K562 (cell line): ENCODE data around the gene PLXNA3. TPM values are rescaled to one million over a fixed set of nuclear protein-coding genes. Genes with fewer than 3 reads are reported as not detected.
A peak's percentile ranks its signal among the peaks of the same experiment; 100 is the strongest.

Experiments
- ATAC-seq: fragments of 200-7000 bp; cut with Tn5 transposase; 3 replicates; pipeline ENCODE4 v1.9.1; 2020; ENCODE audit warnings: moderate library complexity
- BruUV-seq: library from RNA; stranded (reverse); fragments of 400-500 nt; replicated peaks from 2 replicates; lab custom pipeline; 2021; lab: Mats Ljungman, UMichigan
- CTCF ChIA-PET: fragments of 300-600 bp; formaldehyde crosslinking; extraction: SDS; loops from one replicate; lab custom pipeline; 2021; ENCODE audit warnings: low intra/inter-chr PET ratio; lab: Yijun Ruan, JAX
- POLR2A ChIA-PET: fragments of 300-600, 350-650 bp; sonication (Branson Sonifier 250); formaldehyde crosslinking; extraction: SDS; loops from one replicate; lab custom pipeline; 2021; ENCODE audit warnings: antibody characterized with exemption, inconsistent platforms; lab: Yijun Ruan, JAX
- DNase-seq, 4 experiments: peaks; one replicate each; pipeline versions ENCODE4 v3.0.0 to v3.0.0-alpha.2; 2011 to 2018; ENCODE audit warnings: low spot score in 3 of 4, mixed read lengths in 3 of 4; ENCODE audit errors: extremely low read depth in 1 of 4
- FAIRE-seq: peaks from 2 replicates; lab custom pipeline; 2011; peaks lifted over from hg19 to GRCh38; lab: Jason Lieb, UNC
- H2AFZ ChIP-seq: 2 replicates; pipeline ENCODE4 v1.6.0; 2011; ENCODE audit warnings: low read depth, low read length, control low read depth, inconsistent platforms
- H3K27ac ChIP-seq: fragments of 200-600 bp; 3 replicates; pipeline ENCODE4 v1.8.0; 2011; ENCODE audit warnings: low read depth, mild to moderate bottlenecking, control low read depth, inconsistent platforms, low read length, moderate library complexity, mixed read lengths; ENCODE audit errors: extremely low read depth
- H3K27me3 ChIP-seq, 2 experiments: fragments of 300-600 bp in 1 of 2; 2 replicates in 1 of 2; 3 replicates in 1 of 2; pipeline versions ENCODE4 v1.6.0 to v1.8.0; 2011; ENCODE audit warnings: inconsistent platforms in 2 of 2, low read length in 2 of 2, mild to moderate bottlenecking in 1 of 2, mixed read lengths in 1 of 2, moderate library complexity in 1 of 2; ENCODE audit not compliant: control insufficient read depth in 2 of 2, insufficient read depth in 2 of 2
- H3K36me3 ChIP-seq: fragments of 300-600 bp; 3 replicates; pipeline ENCODE4 v1.8.0; 2011; ENCODE audit warnings: mild to moderate bottlenecking, low read length, inconsistent platforms; ENCODE audit not compliant: control insufficient read depth, insufficient read depth
- H3K4me1 ChIP-seq, 2 experiments: fragments of 200-600 bp in 1 of 2; replicated peaks in 1 of 2; 2 replicates in 1 of 2; 3 replicates in 1 of 2; pipeline versions ENCODE4 v1.5.1 to v1.8.0; 2011; ENCODE audit warnings: inconsistent platforms in 2 of 2, low read length in 2 of 2, mild to moderate bottlenecking in 1 of 2, mixed read lengths in 1 of 2, moderate library complexity in 1 of 2; ENCODE audit not compliant: control insufficient read depth in 2 of 2, insufficient read depth in 2 of 2
- H3K4me2 ChIP-seq: 2 replicates; pipeline ENCODE4 v1.6.1; 2011; ENCODE audit warnings: low read length, control low read depth, inconsistent platforms, mixed read lengths; ENCODE audit not compliant: insufficient read depth
- H3K4me3 ChIP-seq: fragments of 200-600 bp; sonication (generic), shearing (Covaris generic); 2 replicates; pipeline ENCODE4 v1.5.1; 2016; ENCODE audit warnings: control low read depth, inconsistent platforms
- H3K79me2 ChIP-seq: fragments of 200-600 bp; 3 replicates; pipeline ENCODE4 v1.8.0; 2011; ENCODE audit warnings: low read length, inconsistent platforms; ENCODE audit not compliant: control insufficient read depth, insufficient read depth
- H3K9ac ChIP-seq, 2 experiments: 2 replicates each; pipeline versions ENCODE4 v1.6.0 to v1.6.1; 2011; ENCODE audit warnings: low read depth in 2 of 2, low read length in 2 of 2, control low read depth in 1 of 2, inconsistent platforms in 1 of 2, mild to moderate bottlenecking in 1 of 2, mixed read lengths in 1 of 2; ENCODE audit not compliant: insufficient read depth in 1 of 2
- H3K9me1 ChIP-seq: one replicate; pipeline ENCODE4 v1.6.0; 2011; ENCODE audit warnings: inconsistent platforms, mild to moderate bottlenecking, low read length, moderate library complexity; ENCODE audit not compliant: control insufficient read depth, insufficient read depth
- H3K9me3 ChIP-seq: replicated peaks from 2 replicates; pipeline ENCODE4 v1.5.1; 2011; ENCODE audit warnings: low read depth, low read length, inconsistent platforms; ENCODE audit not compliant: control insufficient read depth, insufficient read depth
- H4K20me1 ChIP-seq: replicated peaks from 2 replicates; pipeline ENCODE4 v1.6.1; 2011; ENCODE audit warnings: low read length, inconsistent platforms, mixed read lengths; ENCODE audit not compliant: control insufficient read depth, insufficient read depth
- ARID1B ChIP-seq: fragments of 450-650 bp; IDR thresholded peaks from 2 replicates; pipeline ENCODE4 v1.6.1; 2016; ENCODE audit warnings: antibody characterized with exemption, mild to moderate bottlenecking, inconsistent platforms
- CBFA2T3 ChIP-seq: fragments of 450-650 bp; IDR thresholded peaks from 2 replicates; pipeline ENCODE4 v1.6.1; 2017
- ELF2 ChIP-seq: fragments of 250-450 bp; sonication (Bioruptor Pico); IDR thresholded peaks from 2 replicates; pipeline ENCODE4 v1.5.0; 2021; ENCODE audit warnings: mild to moderate bottlenecking
- ETV1 ChIP-seq: fragments of 450-650 bp; conservative IDR thresholded peaks from 2 replicates; pipeline ENCODE4 v1.6.1; 2016; ENCODE audit warnings: missing genetic modification characterization, control low read depth, low read depth, missing compliant biosample characterization
- GABPB1 ChIP-seq: sonication (generic); formaldehyde crosslinking; IDR thresholded peaks from 2 replicates; pipeline ENCODE4 v1.8.0; 2022; ENCODE audit warnings: mild to moderate bottlenecking, missing genetic modification reagents
- GATA2 ChIP-seq: sonication (generic); formaldehyde crosslinking; IDR thresholded peaks from 2 replicates; pipeline ENCODE4 v1.4.0; 2020; ENCODE audit warnings: mild to moderate bottlenecking, missing genetic modification reagents
- GATAD2A ChIP-seq: fragments of 450-650 bp; IDR thresholded peaks from 2 replicates; pipeline ENCODE4 v1.6.1; 2017
- GTF2A2 ChIP-seq: IDR thresholded peaks from 2 replicates; pipeline ENCODE4 v1.6.1; 2016; ENCODE audit warnings: mild to moderate bottlenecking, missing genetic modification characterization, missing compliant biosample characterization
- IRF9 ChIP-seq: fragments of 450-650 bp; IDR thresholded peaks from 2 replicates; pipeline ENCODE4 v1.6.1; 2016; ENCODE audit warnings: missing biosample characterization, missing genetic modification characterization
- LARP7 ChIP-seq: fragments of 450-650 bp; IDR thresholded peaks from 2 replicates; pipeline ENCODE4 v1.6.1; 2016
- MEF2A ChIP-seq: IDR thresholded peaks from 2 replicates; pipeline ENCODE4 v1.6.1; 2011; ENCODE audit warnings: low read depth, mild to moderate bottlenecking, low read length, moderate library complexity; ENCODE audit not compliant: control insufficient read depth
- POLR3A ChIP-seq: IDR thresholded peaks from 2 replicates; pipeline ENCODE4 v1.6.1; 2011; ENCODE audit warnings: borderline replicate concordance, mild to moderate bottlenecking, moderate library complexity; ENCODE audit not compliant: insufficient read length, insufficient read depth; ENCODE audit errors: extremely low read depth
- RNF2 ChIP-seq: sonication (generic); IDR thresholded peaks from 2 replicates; pipeline ENCODE4 v1.6.1; 2016
- SOX6 ChIP-seq: fragments of 450-650 bp; IDR thresholded peaks from 2 replicates; pipeline ENCODE4 v1.6.1; 2014; ENCODE audit warnings: mild to moderate bottlenecking
- SPI1 ChIP-seq: IDR thresholded peaks from 2 replicates; pipeline ENCODE4 v1.6.1; 2011; ENCODE audit warnings: low read depth, low read length, control low read depth, borderline replicate concordance
- TAL1 ChIP-seq: fragments of 450-650 bp; IDR thresholded peaks from 2 replicates; pipeline ENCODE4 v1.6.1; 2016; ENCODE audit warnings: mild to moderate bottlenecking
- TCF3 ChIP-seq: sonication (generic); formaldehyde crosslinking; IDR thresholded peaks from 2 replicates; pipeline ENCODE4 v1.4.0; 2020; ENCODE audit warnings: mild to moderate bottlenecking, missing genetic modification reagents
- UBTF ChIP-seq, 2 experiments: IDR thresholded peaks; 2 replicates each; pipeline ENCODE4 v1.6.1; 2012; ENCODE audit warnings: improper control_type of control experiment in 2 of 2, low read depth in 2 of 2, low read length in 2 of 2, borderline replicate concordance in 1 of 2
- ZNF143 ChIP-seq: sonication (generic); formaldehyde crosslinking; IDR thresholded peaks from 2 replicates; pipeline ENCODE4 v1.9.0; 2022; ENCODE audit warnings: mild to moderate bottlenecking, missing genetic modification reagents
- ZNF165 ChIP-seq: fragments of 250-450 bp; sonication (Bioruptor Pico); IDR thresholded peaks from 2 replicates; pipeline ENCODE4 v1.4.0; 2020; ENCODE audit warnings: borderline replicate concordance
- ZNF398 ChIP-seq: fragments of 250-450 bp; sonication (Bioruptor Pico); IDR thresholded peaks from 2 replicates; pipeline ENCODE4 v1.8.0; 2021; ENCODE audit warnings: moderate library complexity, mild to moderate bottlenecking, inconsistent platforms
- WGBS: fragments of 100-300 bp; shearing (Covaris generic); methylation state at CpG from one replicate; pipeline ENCODE4 v1.1.6; 2016; ENCODE audit warnings: low coverage, mixed read lengths; ENCODE audit not compliant: insufficient coverage; ENCODE audit errors: missing lambda C conversion rate; 5-methylcytosine and 5-hydroxymethylcytosine counted together
- in situ Hi-C: fragments of 300-500 bp; cut with MboI; formaldehyde crosslinking; loops from 4 replicates; pipeline ENCODE4 v1.15.0; 2018; ENCODE audit warnings: inconsistent platforms, mixed read lengths
- intact Hi-C: fragments of 100-400 bp; cut with micrococcal nuclease; formaldehyde crosslinking; loops from 2 replicates; pipeline ENCODE4 v1.14.2; 2022
- polyA plus RNA-seq, 8 experiments: library from polyadenylated mRNA; depleted of rRNA in 4 of 8; stranded (reverse) in 5 of 8; unstranded in 3 of 8; fragments of >200 nt; fragmentation: Nextera tagmentation in 2 of 8; fragmentation: Illumina TruSeq in 1 of 8; extraction: Ambion mirVana in 2 of 8; extraction: Trizol in 1 of 8; gene quantifications; 2 replicates each; pipeline versions ENCODE4 v1.2.1 to v1.2.3, GENCODE V29; 2011 to 2014; ENCODE audit warnings: inconsistent platforms in 1 of 8, missing spikeins in 1 of 8
- total RNA-seq, 7 experiments: library from RNA; depleted of rRNA in 6 of 7; stranded (reverse); fragments of >200 nt in 6 of 7; fragmentation: Illumina TruSeq in 2 of 7; extraction: Trizol in 2 of 7; gene quantifications; 2 replicates each; pipeline versions ENCODE4 v1.2.1 to v1.2.3, GENCODE V29; 2011 to 2021; ENCODE audit warnings: low replicate concordance in 1 of 7

Gene PLXNA3
- total and polyA plus RNA-seq, 9 of the 15 experiments (the other 6 are each of a cell fraction or from before 2014, with no cell fraction given), result 0.32 to 47.8 (median 7.5) TPM

GRCh38 chrX:154519389-154519788 lies 61.3 kb downstream of the PLXNA3 start:
- Histone ChIP-seq H3K9me3 (no peaks in the 10 kb centered on the region), H3K4me2 (peak overlapping the region; percentile 37; the same call in 1 of the 2 replicates), H4K20me1 (no peaks in the 10 kb centered on the region), H3K79me2 (peaks cover 18% of the 10 kb centered on the region), H3K9ac (peak overlapping the region; percentile 25 to 81; a peak in 2 of 4 replicates), H3K9me1 (no peaks in the 10 kb centered on the region), H3K27me3 (no peaks in the 10 kb centered on the region), H2AFZ (peak overlapping the region; percentile 70), H3K36me3 (no peaks in the 10 kb centered on the region), H3K27ac (peak overlapping the region; percentile 41; the same call in 1 of the 3 replicates), H3K4me3 (no peak overlapping the region), H3K4me1 (peaks cover 13 to 37% of the 10 kb centered on the region in 2 experiments; a peak in 4 of 5 replicates)
- intact Hi-C loops (loop anchor here (5.0 kb wide), 1 partner anchor 37 kb away; no protein-coding TSS in a partner anchor), in situ Hi-C loops (no loop called here)
- DNase-seq, result peak in 1 of 4 experiments; percentile 63
- POLR2A ChIA-PET, result interaction anchor here (1.0 to 1.8 kb wide), 3 partner anchors 12 to 121 kb away, joined by 4 to 5 read pairs (median 5); partner anchors contain the start of gene RPL10
- FAIRE-seq, result peak; percentile 73
- no peak for ATAC-seq
- CTCF ChIA-PET, result interaction anchor here (0.6 kb wide), 1 partner anchor 9 kb away, joined by 5 read pairs; no protein-coding TSS in a partner anchor
- WGBS, result 13% methylated on average over 6 of the region's 8 CpGs
- no TSS peak for BruUV-seq
- TF ChIP-seq ARID1B, result peak; percentile 38; the same call in 1 of the 2 replicates
- TF ChIP-seq MEF2A, result no peak
- TF ChIP-seq ZNF398 (CRISPR knock-in tag), result no peak
- TF ChIP-seq GATA2, result no peak
- peak; percentile 40; the same call in 1 of the 2 replicates for TF ChIP-seq TCF3 (CRISPR knock-in tag)
- TF ChIP-seq ZNF165 (CRISPR knock-in tag), result no peak
- TF ChIP-seq ZNF143 (CRISPR knock-in tag), result no peak
- TF ChIP-seq GTF2A2 (tag), result no peak
- no peak for TF ChIP-seq SPI1
- no peak for TF ChIP-seq ETV1 (tag)
- no peak for TF ChIP-seq GABPB1 (CRISPR knock-in tag)
- no peak for TF ChIP-seq IRF9 (tag)
- peak; percentile 60 for TF ChIP-seq CBFA2T3
- peak; percentile 60 for TF ChIP-seq SOX6
- no peak for TF ChIP-seq UBTF (IDR thresholded peaks at IDR 0.05; ENCODE audit: borderline replicate concordance in 1 of 2, low read depth in 2 of 2, low read length in 2 of 2)
- no peak for TF ChIP-seq GATAD2A
- no peak for TF ChIP-seq RNF2
- TF ChIP-seq POLR3A, result no peak
- peak; percentile 46 for TF ChIP-seq TAL1
- no peak for TF ChIP-seq ELF2 (CRISPR knock-in tag)
- TF ChIP-seq LARP7, result no peak
